ENCODE data around the gene OSBPL6. TPM values are rescaled to one million over a fixed set of nuclear protein-coding genes. Genes with fewer than 3 reads are reported as not detected.

Gene OSBPL6
- total RNA-seq, 1 experiment from 2014 or later = 4.6 TPM

GRCh38 chr2:178296394-178297090 lies 102.2 kb downstream of the OSBPL6 start:
- TF ChIP-seq CTCF (conservative IDR thresholded peaks at IDR 0.05) = no peak
- Histone ChIP-seq H3K9me3 (ENCODE audit: control insufficient read depth, low read depth, low read length) (no peaks in the 10 kb centered on the region), H3K4ac (ENCODE audit: low read depth, low read length) (no peak overlapping the region), H3T11ph (ENCODE audit: low read length) (no peak overlapping the region), H3K27ac (ENCODE audit: insufficient read length, low read depth, low read length) (no peak overlapping the region), H2AFZ (ENCODE audit: low read length) (no peak overlapping the region), H4K8ac (replicated peaks; ENCODE audit: insufficient read length, low read depth, low read length) (no peak overlapping the region), H3K4me2 (ENCODE audit: insufficient read depth, insufficient read length, low read length) (no peak overlapping the region), H2BK120ac (ENCODE audit: low read depth, low read length, poor library complexity, severe bottlenecking) (no peak overlapping the region), H3K14ac (ENCODE audit: insufficient read depth, low read length) (no peak overlapping the region), H2BK5ac (ENCODE audit: insufficient read length, low read length) (no peak overlapping the region), H3K79me1 (ENCODE audit: insufficient read depth, low read depth, low read length, poor library complexity, severe bottlenecking) (no peaks in the 10 kb centered on the region), H2BK12ac (ENCODE audit: insufficient read length, low read depth, low read length) (no peak overlapping the region), H4K5ac (ENCODE audit: insufficient read length, low read depth, low read length) (no peak overlapping the region), H2BK15ac (ENCODE audit: low read depth, low read length) (no peak overlapping the region), H3K9ac (ENCODE audit: extremely low read depth, insufficient read length, low read length) (no peak overlapping the region), H2AK5ac (ENCODE audit: insufficient read length, low read length) (no peak overlapping the region), H3K4me1 (ENCODE audit: insufficient read depth, low read length) (no peaks in the 10 kb centered on the region), H3K23me2 (ENCODE audit: insufficient read length, low read depth, low read length, poor library complexity, severe bottlenecking) (no peaks in the 10 kb centered on the region), H3K23ac (ENCODE audit: insufficient read length, low read depth, low read length) (no peak overlapping the region), H3K79me2 (ENCODE audit: insufficient read depth, low read length) (no peaks in the 10 kb centered on the region), H2BK20ac (ENCODE audit: low read depth, low read length, poor library complexity, severe bottlenecking) (no peak overlapping the region), H4K20me1 (ENCODE audit: control insufficient read depth, insufficient read depth, insufficient read length) (no peaks in the 10 kb centered on the region), H3K18ac (ENCODE audit: insufficient read length, low read depth, low read length) (no peak overlapping the region), H3K27me3 (ENCODE audit: insufficient read depth, low read length) (no peaks in the 10 kb centered on the region), H3K56ac (ENCODE audit: insufficient read length, low read depth, low read length) (no peak overlapping the region), H4K91ac (ENCODE audit: insufficient read length, low read depth, low read length) (no peak overlapping the region)
- no peaks in the 10 kb centered on the region for H3K36me3 Mint-ChIP-seq (ENCODE audit: insufficient read depth in 1 of 3, low read depth in 3 of 3)
- no peaks in the 10 kb centered on the region; a peak in 1 of 5 replicates for H3K9me3 Mint-ChIP-seq
- no peak overlapping the region for H3K4me3 Mint-ChIP-seq
- no peak overlapping the region for H3K27ac Mint-ChIP-seq
- H3K27me3 Mint-ChIP-seq (ENCODE audit: low read depth) = no peaks in the 10 kb centered on the region
- 0 out of 4 replicates have a peak, but pooled peaks cover 0 to under 1% of the 10 kb centered on the region in 2 experiments for H3K4me1 Mint-ChIP-seq
- no peak for DNase-seq
- no CpG with 5 or more reads among the region's 5 CpGs for WGBS (ENCODE audit: extremely low coverage, insufficient read length, low lambda C conversion rate)

All from H9 (cell line).